Dendritic cell treated with granulocyte-macrophage colony-stimulating factor and Interleukin-4, amounts not matched to agents 40 ng/mL and 50 ng/mL, for 4 days (primary cell): ENCODE measurements around the gene VEGFB.

ENCODE experiments used
- H3K27ac Mint-ChIP-seq: one replicate; pipeline ENCODE4 v1.8.0; 2022; ENCODE audit warnings: mild to moderate bottlenecking, mixed read lengths
- H3K27me3 Mint-ChIP-seq: one replicate; pipeline ENCODE4 v1.8.0; 2022; ENCODE audit warnings: mild to moderate bottlenecking, mixed read lengths
- H3K36me3 Mint-ChIP-seq: one replicate; pipeline ENCODE4 v1.8.0; 2022; ENCODE audit warnings: low read depth, mixed read lengths
- H3K4me1 Mint-ChIP-seq: one replicate; pipeline ENCODE4 v1.8.0; 2022; ENCODE audit warnings: low read depth, mixed read lengths
- H3K4me3 Mint-ChIP-seq: one replicate; pipeline ENCODE4 v1.8.0; 2022; ENCODE audit warnings: mild to moderate bottlenecking, moderate library complexity, mixed read lengths
- H3K9me3 Mint-ChIP-seq: one replicate; pipeline ENCODE4 v1.8.0; 2022; ENCODE audit warnings: mixed read lengths
- intact Hi-C: fragments of 100-400 bp; cut with micrococcal nuclease; formaldehyde crosslinking; loops from one replicate; pipeline ENCODE4 v1.15.0; 2022

Gene VEGFB

DNA sequence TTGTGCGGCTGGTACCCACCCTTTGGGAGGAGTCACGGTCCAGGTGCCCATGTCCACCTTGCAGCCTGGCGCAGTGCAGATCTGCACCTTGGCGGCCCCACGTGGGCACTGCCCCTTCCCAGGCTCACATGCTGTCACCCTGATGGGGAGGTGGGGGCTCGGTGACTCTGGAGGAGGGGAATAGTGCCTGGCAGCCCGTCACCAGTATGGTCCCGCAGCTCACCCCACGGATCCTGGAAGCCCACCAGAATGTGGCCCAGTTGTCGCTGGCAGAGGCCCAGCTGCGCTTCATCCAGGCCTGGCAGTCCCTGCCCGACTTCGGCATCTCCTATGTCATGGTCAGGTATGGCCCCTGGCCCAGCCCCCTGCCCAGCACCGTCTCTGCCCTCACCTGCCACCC lies 13.6 kb upstream of the VEGFB start:
- Mint-ChIP-seq H3K27me3 (no peaks in the 10 kb centered on the region), H3K36me3 (peaks cover 93% of the 10 kb centered on the region), H3K4me3 (no peak overlapping the region), H3K4me1 (peaks cover 37% of the 10 kb centered on the region), H3K9me3 (no peaks in the 10 kb centered on the region), H3K27ac (no peak overlapping the region)
- intact Hi-C loops: no loop called here

DNA sequence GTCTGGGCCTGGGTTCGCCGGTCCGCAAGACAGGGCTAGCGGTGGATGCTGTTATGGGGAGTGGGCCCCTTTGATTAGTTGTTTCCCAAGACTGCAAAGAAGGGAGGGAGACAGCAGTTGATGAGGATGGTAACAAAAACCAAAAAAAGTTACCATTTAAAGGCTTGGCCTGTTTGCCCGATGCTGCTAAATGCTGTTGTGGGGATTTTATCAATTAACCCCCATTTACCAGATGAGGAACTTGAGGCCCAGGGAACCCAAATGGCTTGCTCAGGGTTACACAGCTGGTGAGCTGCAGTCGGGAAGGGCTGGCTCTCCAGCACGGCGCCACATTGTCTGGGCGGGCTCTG lies 11.8 kb upstream of the VEGFB start:
- intact Hi-C loops: no loop called here
- no peak overlapping the region for H3K27ac Mint-ChIP-seq
- no peaks in the 10 kb centered on the region for H3K27me3 Mint-ChIP-seq
- peaks cover 48% of the 10 kb centered on the region for H3K4me1 Mint-ChIP-seq
- H3K36me3 Mint-ChIP-seq: peaks cover 74% of the 10 kb centered on the region
- no peaks in the 10 kb centered on the region for H3K9me3 Mint-ChIP-seq
- no peak overlapping the region for H3K4me3 Mint-ChIP-seq

DNA sequence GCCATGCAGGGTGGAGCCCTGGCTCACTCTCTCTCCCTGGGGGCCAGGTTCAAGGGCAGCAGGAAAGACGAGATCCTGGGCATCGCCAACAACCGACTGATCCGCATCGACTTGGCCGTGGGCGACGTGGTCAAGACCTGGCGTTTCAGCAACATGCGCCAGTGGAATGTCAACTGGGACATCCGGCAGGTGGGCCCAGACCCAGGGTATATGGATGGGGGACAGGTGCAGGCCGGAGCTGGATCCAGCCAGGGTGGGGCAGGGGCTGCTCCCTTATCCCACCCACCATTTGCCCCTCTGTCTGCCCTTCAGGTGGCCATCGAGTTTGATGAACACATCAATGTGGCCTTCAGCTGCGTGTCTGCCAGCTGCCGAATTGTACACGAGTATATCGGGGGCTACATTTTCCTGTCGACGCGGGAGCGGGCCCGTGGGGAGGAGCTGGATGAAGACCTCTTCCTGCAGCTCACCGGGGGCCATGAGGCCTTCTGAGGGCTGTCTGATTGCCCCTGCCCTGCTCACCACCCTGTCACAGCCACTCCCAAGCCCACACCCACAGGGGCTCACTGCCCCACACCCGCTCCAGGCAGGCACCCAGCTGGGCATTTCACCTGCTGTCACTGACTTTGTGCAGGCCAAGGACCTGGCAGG lies 11.3 kb upstream of the VEGFB start:
- H3K36me3 Mint-ChIP-seq: peaks cover 69% of the 10 kb centered on the region
- H3K27ac Mint-ChIP-seq: no peak overlapping the region
- H3K4me3 Mint-ChIP-seq: no peak overlapping the region
- intact Hi-C loops: no loop called here
- H3K27me3 Mint-ChIP-seq: no peaks in the 10 kb centered on the region
- peaks cover 53% of the 10 kb centered on the region for H3K4me1 Mint-ChIP-seq
- no peaks in the 10 kb centered on the region for H3K9me3 Mint-ChIP-seq

DNA sequence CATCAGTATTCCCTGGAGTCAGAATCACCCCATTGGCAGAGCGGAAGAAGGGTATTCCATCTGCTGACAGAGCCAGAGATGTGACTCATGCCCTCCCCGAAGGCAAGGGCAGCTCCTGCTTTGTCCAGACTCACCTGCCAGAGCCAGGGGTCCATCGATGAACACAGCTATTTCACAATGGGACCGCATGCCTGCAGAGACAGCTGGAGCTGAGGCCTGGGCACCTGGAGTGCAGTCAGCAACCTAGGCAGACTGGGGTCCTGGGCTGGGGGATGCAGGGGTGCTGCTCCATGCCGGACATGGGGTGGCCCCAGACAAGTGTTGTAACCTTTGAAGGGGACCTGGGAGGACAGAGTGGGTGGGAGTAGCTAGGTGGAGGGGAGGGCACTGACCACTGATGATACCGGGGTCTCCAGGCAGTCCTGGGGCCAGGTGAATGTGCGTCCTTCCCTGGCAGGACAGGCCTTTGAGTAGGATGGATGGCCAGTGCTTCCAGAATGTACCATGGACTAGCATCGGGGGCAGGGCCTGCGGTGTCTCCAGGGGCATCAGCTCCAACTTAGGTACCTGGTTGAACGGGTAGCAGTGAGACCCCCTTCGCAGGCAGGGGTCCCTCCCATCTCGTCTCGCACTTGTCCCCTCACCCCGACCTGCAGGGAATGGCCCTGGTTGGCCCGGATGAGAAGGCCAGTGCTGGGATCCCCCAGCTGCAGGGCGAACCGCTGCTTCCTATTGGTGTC lies 10.1 kb upstream of the VEGFB start:
- peaks cover 63% of the 10 kb centered on the region for H3K36me3 Mint-ChIP-seq
- intact Hi-C loops: no loop called here
- H3K4me3 Mint-ChIP-seq: no peak overlapping the region
- H3K4me1 Mint-ChIP-seq: peaks cover 56% of the 10 kb centered on the region
- H3K27ac Mint-ChIP-seq: peak overlapping the region; percentile 92
- no peaks in the 10 kb centered on the region for H3K9me3 Mint-ChIP-seq
- H3K27me3 Mint-ChIP-seq: no peaks in the 10 kb centered on the region

DNA sequence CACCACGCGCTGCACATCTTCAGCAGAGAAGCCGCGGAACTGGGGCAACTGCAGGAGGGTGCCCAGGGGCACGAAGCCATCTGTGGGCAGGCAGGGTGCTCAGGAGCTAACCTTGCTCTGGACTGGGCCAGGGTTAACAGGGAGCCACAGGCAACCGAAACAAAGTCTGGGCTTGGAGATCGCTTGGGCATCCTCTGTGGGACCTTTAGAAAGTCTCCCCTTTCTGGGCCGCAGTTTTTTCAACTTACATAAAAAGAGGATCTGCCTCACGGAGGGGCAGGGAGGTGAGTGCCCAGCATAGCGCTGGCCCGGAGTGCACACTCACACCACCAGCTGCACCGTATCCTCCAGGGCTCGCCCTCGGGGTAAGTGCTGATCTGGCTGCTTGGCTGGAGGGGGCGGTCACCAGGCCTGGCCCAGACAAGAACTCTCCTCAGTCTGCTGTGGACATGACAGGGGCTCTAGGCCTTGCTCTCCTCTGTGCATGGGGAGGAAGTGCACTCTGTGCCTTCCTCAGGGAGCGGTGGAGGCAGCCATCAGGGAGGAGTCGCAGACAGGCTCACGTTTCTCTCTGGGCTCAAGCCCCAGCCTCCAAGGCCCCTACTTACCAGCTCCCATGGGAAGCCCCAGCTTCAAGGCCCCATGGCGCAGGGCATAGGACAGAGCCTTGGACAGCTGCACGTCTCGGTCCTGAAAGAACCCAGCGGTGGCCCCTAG lies 9.3 kb upstream of the VEGFB start:
- Mint-ChIP-seq H3K4me1 (peaks cover 63% of the 10 kb centered on the region), H3K27ac (peak overlapping the region; percentile 92), H3K4me3 (peak overlapping the region; percentile 85), H3K9me3 (no peaks in the 10 kb centered on the region), H3K36me3 (peaks cover 63% of the 10 kb centered on the region), H3K27me3 (no peaks in the 10 kb centered on the region)
- intact Hi-C loops: no loop called here

DNA sequence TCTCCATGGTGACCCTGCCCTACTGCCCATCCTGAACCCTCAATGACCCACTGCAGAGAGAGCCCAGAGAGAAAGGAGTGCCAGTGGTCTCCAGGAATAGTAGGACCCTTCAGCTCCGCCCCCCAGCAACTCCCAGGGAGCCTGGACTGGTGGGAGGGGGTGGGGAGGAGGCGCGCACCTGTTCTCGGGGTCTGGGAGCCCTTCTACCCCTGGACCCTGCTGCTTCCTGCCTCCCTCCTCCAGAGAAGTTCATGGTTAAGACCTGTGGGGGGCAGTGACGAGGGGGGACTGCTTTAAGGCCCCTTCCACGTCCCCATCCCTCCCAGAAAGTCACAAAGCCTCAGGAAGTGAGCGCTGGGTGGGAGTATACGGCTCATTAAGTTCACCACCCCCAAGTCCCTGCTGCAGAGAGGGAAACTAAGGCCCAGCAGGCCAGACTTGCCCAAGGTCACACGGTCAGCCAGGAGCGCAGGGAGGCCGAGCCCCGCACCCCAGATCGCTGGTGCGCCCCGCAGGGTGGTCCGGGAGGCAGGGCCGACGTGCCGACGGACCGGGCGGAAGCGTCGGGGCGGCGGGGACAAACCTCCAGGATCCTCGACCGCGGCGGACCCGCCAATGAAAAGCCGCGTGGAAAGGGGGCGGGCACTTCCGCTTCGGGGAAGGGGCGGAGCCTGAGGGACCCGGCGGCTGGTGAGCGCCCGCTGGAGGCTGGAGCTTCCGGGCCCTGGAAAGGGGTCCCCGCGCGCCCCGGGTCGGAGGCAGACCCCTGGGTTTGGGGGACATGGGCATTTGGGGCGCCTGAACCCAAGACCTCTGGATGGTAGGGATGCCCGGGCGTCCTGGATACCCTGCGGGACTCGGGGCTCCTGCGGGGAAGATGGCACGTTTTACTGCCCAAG lies 8.5 kb upstream of the VEGFB start, which contains the start of the genes NUDT22 and TRPT1:
TSS of gene NUDT22 (plus strand) at position 667 of the 899 bp plus-strand sequence. CDS start 379 bp downstream, outside the sequence.
TSS of gene TRPT1 (minus strand) at position 579 of the 899 bp plus-strand sequence. CDS start at position 253, 326 bp downstream.
- peaks cover 61% of the 10 kb centered on the region for H3K4me1 Mint-ChIP-seq
- peak within 1 kb of the TSS; percentile 85 for H3K4me3 Mint-ChIP-seq
- intact Hi-C loops: loop anchor here (1.0 kb wide), 1 partner anchor 14 kb away; no protein-coding TSS in a partner anchor
- H3K27me3 Mint-ChIP-seq: no peaks in the 10 kb centered on the region
- peak within 1 kb of the TSS; percentile 92 for H3K27ac Mint-ChIP-seq
- no peaks in the 10 kb centered on the region for H3K9me3 Mint-ChIP-seq
- H3K36me3 Mint-ChIP-seq: peaks cover 62% of the 10 kb centered on the region

DNA sequence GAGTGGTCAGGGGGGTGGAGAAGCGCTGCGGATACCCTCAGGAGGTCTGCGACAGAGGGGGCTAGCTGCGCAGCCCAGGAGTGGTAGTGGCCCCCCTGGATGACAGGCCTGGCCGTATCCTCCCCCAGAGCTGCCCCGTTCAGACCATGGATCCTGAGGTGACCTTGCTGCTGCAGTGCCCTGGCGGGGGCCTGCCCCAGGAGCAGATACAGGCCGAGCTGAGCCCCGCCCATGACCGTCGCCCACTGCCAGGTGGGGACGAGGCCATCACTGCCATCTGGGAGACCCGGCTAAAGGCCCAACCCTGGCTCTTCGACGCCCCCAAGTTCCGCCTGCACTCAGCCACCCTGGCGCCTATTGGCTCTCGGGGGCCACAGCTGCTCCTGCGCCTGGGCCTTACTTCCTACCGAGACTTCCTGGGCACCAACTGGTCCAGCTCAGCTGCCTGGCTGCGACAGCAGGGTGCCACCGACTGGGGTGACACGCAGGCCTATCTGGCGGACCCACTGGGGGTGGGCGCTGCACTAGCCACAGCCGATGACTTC lies 7.8 kb upstream of the VEGFB start:
- Mint-ChIP-seq H3K27me3 (no peaks in the 10 kb centered on the region), H3K4me3 (peak overlapping the region; percentile 85), H3K36me3 (peaks cover 55% of the 10 kb centered on the region), H3K27ac (peak overlapping the region; percentile 92), H3K4me1 (peaks cover 68% of the 10 kb centered on the region), H3K9me3 (no peaks in the 10 kb centered on the region)
- intact Hi-C loops: loop anchor here (1.0 kb wide), 1 partner anchor 14 kb away; no protein-coding TSS in a partner anchor

DNA sequence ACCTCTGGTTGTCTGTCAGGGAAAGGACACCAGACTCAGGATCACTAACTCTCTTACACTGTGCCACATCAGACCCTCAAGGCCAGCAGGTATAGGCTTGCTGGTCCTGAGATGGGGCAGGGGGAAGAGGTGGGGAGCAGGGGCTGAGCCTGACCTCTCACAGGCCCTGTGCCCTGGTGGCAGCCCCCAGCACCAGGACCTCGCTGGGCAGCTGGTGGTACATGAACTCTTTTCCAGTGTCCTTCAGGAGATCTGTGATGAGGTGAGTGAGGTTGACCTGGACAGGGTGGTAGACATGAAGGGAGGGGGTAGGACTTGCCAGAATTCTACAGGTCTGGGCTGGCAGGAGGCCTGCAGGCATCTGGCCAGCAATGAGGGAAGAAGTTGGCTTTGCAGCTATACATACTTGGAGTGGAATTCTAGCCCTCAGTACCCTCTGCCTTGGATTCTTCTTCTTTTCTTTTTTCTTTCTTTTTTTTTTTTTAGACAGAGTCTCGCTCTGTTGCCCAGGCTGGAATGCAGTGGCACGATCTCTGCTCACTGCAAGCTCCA lies 6.9 kb upstream of the VEGFB start:
- intact Hi-C loops: no loop called here
- H3K4me3 Mint-ChIP-seq: peak overlapping the region; percentile 85
- H3K36me3 Mint-ChIP-seq: peaks cover 55% of the 10 kb centered on the region
- H3K4me1 Mint-ChIP-seq: peaks cover 77% of the 10 kb centered on the region
- peak overlapping the region; percentile 92 for H3K27ac Mint-ChIP-seq
- H3K9me3 Mint-ChIP-seq: no peaks in the 10 kb centered on the region
- H3K27me3 Mint-ChIP-seq: no peaks in the 10 kb centered on the region

DNA sequence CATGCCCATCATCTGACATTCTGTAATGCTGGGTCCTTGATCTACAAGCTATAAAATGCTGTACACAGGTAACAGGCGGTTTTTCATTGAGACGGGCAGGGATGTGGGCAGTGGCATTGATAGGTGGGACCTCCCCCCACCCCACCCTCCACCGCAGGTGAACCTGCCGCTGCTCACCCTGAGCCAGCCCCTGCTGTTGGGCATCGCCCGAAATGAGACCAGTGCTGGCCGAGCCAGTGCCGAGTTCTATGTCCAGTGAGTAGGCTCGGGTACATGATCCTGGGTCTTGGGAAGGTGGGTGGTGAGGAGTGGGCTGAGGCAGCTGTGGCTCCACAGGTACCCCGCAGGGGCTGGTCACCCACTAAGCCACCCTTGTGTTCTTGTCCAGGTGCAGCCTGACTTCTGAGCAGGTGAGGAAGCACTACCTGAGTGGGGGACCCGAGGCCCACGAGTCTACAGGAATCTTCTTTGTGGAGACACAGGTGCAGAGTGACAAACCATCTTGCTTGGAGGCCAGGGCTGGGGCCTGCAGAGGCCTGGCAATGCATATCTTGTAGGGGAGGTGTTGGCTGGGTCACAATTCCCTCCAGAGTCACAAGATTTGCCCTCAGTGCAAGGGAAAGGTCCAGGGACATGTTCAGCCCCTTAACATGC lies 5.2 kb upstream of the VEGFB start:
- H3K27ac Mint-ChIP-seq: peak overlapping the region; percentile 92
- H3K36me3 Mint-ChIP-seq: peaks cover 41% of the 10 kb centered on the region
- H3K27me3 Mint-ChIP-seq: no peaks in the 10 kb centered on the region
- peaks cover 82% of the 10 kb centered on the region for H3K4me1 Mint-ChIP-seq
- no peaks in the 10 kb centered on the region for H3K9me3 Mint-ChIP-seq
- intact Hi-C loops: no loop called here
- H3K4me3 Mint-ChIP-seq: peak overlapping the region; percentile 93

DNA sequence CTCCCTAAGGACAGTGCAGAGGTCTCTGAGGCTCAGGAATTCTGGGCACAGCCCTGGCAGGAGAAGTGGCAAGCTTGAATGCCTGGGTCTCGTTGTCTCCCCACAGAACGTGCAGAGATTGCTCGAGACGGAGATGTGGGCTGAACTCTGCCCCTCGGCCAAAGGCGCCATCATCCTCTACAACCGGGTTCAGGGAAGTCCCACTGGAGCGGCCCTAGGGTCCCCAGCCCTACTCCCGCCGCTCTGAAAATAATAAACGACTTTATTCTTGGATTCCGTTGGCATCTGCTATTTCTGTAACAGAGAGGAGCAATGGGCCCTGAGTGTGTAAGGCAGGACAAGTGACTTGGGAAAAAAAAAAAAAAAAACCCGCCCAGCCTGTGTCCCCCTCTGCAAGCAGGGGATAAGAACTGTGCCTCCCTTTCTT lies 4.6 kb upstream of the VEGFB start:
- intact Hi-C loops: loop anchor here (2.0 kb wide), 1 partner anchor 17 kb away; the partner anchor contains the start of gene PPP1R14B
- Mint-ChIP-seq H3K4me3 (peak overlapping the region; percentile 93), H3K27me3 (no peaks in the 10 kb centered on the region), H3K27ac (peak overlapping the region; percentile 92), H3K36me3 (peaks cover 36% of the 10 kb centered on the region), H3K9me3 (no peaks in the 10 kb centered on the region), H3K4me1 (peaks cover 76% of the 10 kb centered on the region)

DNA sequence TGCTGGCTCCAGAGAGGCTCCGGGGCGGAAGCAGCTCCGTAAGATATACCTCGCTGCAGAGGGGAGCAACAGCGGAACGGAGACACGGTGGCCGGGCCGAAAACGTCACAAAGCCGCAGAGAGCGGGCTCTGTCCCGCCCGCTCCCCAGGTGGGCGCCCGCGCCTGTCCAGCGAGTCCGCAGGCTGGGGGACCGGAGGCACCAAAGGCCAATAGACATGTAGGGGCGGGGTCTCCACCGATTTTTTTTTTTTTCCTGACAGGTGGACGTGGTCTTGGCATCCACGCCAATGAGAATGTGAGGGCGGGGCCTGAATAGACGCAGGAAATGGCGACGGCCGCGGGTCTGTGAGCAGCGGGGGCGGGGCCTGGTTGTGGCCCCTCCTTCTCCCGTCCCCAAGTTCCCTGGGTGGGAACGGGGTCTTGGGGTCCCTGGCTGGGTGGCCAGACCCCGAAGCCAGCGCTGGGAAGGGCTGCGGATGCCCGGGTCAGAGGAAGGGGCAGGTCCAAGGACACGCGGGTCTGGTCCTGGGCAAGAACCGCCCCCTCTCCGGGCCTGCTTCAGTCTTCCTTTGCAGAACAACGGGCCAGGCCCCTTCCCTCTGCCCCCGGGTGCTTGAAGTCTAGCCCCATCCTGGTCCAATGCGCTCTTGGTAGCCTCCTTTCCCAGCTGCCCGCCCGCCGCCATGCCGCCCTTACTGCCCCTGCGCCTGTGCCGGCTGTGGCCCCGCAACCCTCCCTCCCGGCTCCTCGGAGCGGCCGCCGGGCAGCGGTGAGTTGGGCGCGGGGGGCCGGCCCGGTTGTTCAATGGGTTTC lies 4.0 kb upstream of the VEGFB start, which contains the start of gene DNAJC4:
TSS of gene DNAJC4 (plus strand) at position 378 of the 814 bp plus-strand sequence. CDS start at position 685, 307 bp downstream.
- Mint-ChIP-seq H3K27ac (peak within 1 kb of the TSS; percentile 92), H3K4me1 (peaks cover 76% of the 10 kb centered on the region), H3K4me3 (peak within 1 kb of the TSS; percentile 93)

More for the DNA sequence above, 4.0 kb upstream of the VEGFB start, which contains the start of gene DNAJC4:
- Mint-ChIP-seq H3K36me3 (peaks cover 39% of the 10 kb centered on the region), H3K27me3 (no peaks in the 10 kb centered on the region), H3K9me3 (no peaks in the 10 kb centered on the region)
- intact Hi-C loops: loop anchor here (2.0 kb wide), 1 partner anchor 16 kb away; the partner anchor contains the start of gene PPP1R14B
